ENCODE data around the gene CFAP61.
A peak's percentile ranks its signal among the peaks of the same experiment; 100 is the strongest.
"Not testable (repeated sequence)": the region's sequence is repeated elsewhere in the genome, so short reads cannot be mapped to it uniquely, and the experiment has no call there.

Gene CFAP61

GRCh38 chr20:20241976-20242375, 189.6 kb downstream of the CFAP61 start:
- no peak overlapping the region for H3K27ac Mint-ChIP-seq
- H3K36me3 Mint-ChIP-seq: peaks cover 2% of the 10 kb centered on the region
- no peak for ATAC-seq (ENCODE audit: low read depth)
- peaks cover 7% of the 10 kb centered on the region for H3K9me3 Mint-ChIP-seq
- H3K27me3 Mint-ChIP-seq: peaks cover 15% of the 10 kb centered on the region
- no peak for DNase-seq (ENCODE audit: low spot score in 2 of 2)
- H3K4me3 Mint-ChIP-seq: no peak overlapping the region
- peaks cover 3% of the 10 kb centered on the region for H3K4me1 Mint-ChIP-seq

DNA sequence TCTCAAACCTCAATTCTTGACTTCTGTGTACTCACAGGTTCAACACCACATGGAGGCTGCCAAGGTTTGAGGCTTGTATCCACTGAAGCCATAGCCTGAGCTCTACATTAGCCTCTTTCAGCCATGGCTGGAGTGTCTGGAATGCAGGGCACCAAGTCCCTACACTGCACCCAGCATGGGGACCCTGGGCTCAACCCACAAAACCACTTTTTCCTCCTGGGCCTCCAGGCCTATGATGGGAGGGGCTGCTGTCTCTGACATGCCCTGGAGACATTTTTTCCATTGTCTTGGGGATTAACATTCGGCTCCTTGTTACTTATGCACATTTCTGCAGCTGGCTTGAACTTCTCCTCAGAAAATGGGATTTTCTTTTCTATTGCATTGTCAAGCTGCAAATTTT, 192.1 kb downstream of the CFAP61 start:
- not testable (repeated sequence) for H3K36me3 Mint-ChIP-seq; H3K27ac Mint-ChIP-seq; DNase-seq (ENCODE audit: low spot score in 2 of 2); H3K4me1 Mint-ChIP-seq; H3K4me3 Mint-ChIP-seq; H3K9me3 Mint-ChIP-seq; ATAC-seq (ENCODE audit: low read depth)
- peaks cover 18% of the 10 kb centered on the region for H3K27me3 Mint-ChIP-seq

- H3K9me3 Mint-ChIP-seq: peaks cover 7% of the 10 kb centered on the region
- H3K27ac Mint-ChIP-seq: no peak overlapping the region
- H3K27me3 Mint-ChIP-seq: peaks cover 14% of the 10 kb centered on the region
- ATAC-seq (ENCODE audit: low read depth) (no peak), DNase-seq (ENCODE audit: low spot score in 2 of 2) (no peak)
- peaks cover 3% of the 10 kb centered on the region for H3K4me1 Mint-ChIP-seq
- H3K36me3 Mint-ChIP-seq: peaks cover 2% of the 10 kb centered on the region
- H3K4me3 Mint-ChIP-seq: no peak overlapping the region
These were observed 194.8 kb downstream of the CFAP61 start for GRCh38 chr20:20246996-20247633.

- ATAC-seq (ENCODE audit: low read depth) (no peak), DNase-seq (ENCODE audit: low spot score in 2 of 2) (no peak)
- no peak overlapping the region for H3K27ac Mint-ChIP-seq
- H3K9me3 Mint-ChIP-seq: peaks cover 7% of the 10 kb centered on the region
- no peaks in the 10 kb centered on the region for H3K36me3 Mint-ChIP-seq
- no peak overlapping the region for H3K4me3 Mint-ChIP-seq
- peaks cover 3% of the 10 kb centered on the region for H3K4me1 Mint-ChIP-seq
- H3K27me3 Mint-ChIP-seq: peaks cover 14% of the 10 kb centered on the region
These were observed 196.4 kb downstream of the CFAP61 start for GRCh38 chr20:20248620-20249200.

- Mint-ChIP-seq H3K27ac (no peak overlapping the region), H3K27me3 (peaks cover 12% of the 10 kb centered on the region), H3K4me3 (no peak overlapping the region), H3K36me3 (no peaks in the 10 kb centered on the region), H3K4me1 (peaks cover 3% of the 10 kb centered on the region), H3K9me3 (no peaks in the 10 kb centered on the region)
- ATAC-seq (ENCODE audit: low read depth): no peak
- no peak for DNase-seq (ENCODE audit: low spot score in 2 of 2)
These were observed 199.0 kb downstream of the CFAP61 start for GRCh38 chr20:20251317-20251716.

- Mint-ChIP-seq H3K4me3 (no peak overlapping the region), H3K36me3 (no peaks in the 10 kb centered on the region), H3K27me3 (peaks cover 12% of the 10 kb centered on the region), H3K4me1 (peaks cover 3% of the 10 kb centered on the region), H3K27ac (no peak overlapping the region), H3K9me3 (no peaks in the 10 kb centered on the region)
- no peak for ATAC-seq (ENCODE audit: low read depth)
- DNase-seq (ENCODE audit: low spot score in 2 of 2): no peak
These were observed 199.5 kb downstream of the CFAP61 start for GRCh38 chr20:20251836-20252235.

DNA sequence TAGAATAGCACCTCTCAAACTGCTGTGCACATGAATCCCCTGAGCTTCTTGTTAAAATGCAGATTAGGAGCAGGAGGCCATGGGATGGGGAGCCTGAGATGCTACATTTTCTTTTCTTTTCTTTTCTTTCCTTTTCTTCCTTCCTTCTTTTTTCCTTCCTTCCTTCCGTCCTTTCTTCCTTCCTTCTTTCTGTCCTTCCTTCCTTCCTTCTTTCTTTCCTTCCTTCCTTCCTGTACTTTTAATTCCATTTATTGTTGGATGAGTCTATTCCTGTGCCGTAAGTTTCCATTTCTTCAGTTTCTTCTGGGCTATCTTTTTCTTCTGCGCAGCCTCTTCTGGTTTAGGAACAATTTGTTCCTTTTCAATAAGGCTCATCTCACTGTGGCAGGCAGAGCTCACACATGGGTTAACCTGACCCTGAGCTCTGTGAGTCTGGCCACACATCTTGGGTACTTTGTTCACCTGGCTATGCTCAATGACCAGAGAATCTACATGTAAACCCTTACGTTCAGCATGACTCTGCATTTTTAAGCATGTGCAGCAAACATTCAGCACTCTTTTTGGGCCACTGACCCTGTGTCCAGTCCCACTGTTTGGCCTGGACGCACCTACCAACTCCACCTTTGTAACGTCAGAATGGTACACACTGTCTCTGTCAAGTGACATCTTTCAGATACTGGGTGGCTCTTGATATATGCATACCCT, 200.9 kb downstream of the CFAP61 start:
- DNase-seq (ENCODE audit: low spot score in 2 of 2): no peak
- no peaks in the 10 kb centered on the region for H3K36me3 Mint-ChIP-seq
- no peak overlapping the region for H3K4me3 Mint-ChIP-seq
- no peak for ATAC-seq (ENCODE audit: low read depth)
- no peaks in the 10 kb centered on the region for H3K9me3 Mint-ChIP-seq
- peaks cover 9% of the 10 kb centered on the region for H3K27me3 Mint-ChIP-seq
- H3K27ac Mint-ChIP-seq: no peak overlapping the region
- H3K4me1 Mint-ChIP-seq: peaks cover 3% of the 10 kb centered on the region

- no peaks in the 10 kb centered on the region for H3K36me3 Mint-ChIP-seq
- no peak overlapping the region for H3K27ac Mint-ChIP-seq
- H3K27me3 Mint-ChIP-seq: peaks cover 10% of the 10 kb centered on the region
- no peaks in the 10 kb centered on the region for H3K9me3 Mint-ChIP-seq
- no peak for ATAC-seq (ENCODE audit: low read depth)
- peaks cover under 1% of the 10 kb centered on the region for H3K4me1 Mint-ChIP-seq
- H3K4me3 Mint-ChIP-seq: no peak overlapping the region
- DNase-seq (ENCODE audit: low spot score in 2 of 2): no peak
These were observed 201.5 kb downstream of the CFAP61 start for GRCh38 chr20:20253744-20254330.

DNA sequence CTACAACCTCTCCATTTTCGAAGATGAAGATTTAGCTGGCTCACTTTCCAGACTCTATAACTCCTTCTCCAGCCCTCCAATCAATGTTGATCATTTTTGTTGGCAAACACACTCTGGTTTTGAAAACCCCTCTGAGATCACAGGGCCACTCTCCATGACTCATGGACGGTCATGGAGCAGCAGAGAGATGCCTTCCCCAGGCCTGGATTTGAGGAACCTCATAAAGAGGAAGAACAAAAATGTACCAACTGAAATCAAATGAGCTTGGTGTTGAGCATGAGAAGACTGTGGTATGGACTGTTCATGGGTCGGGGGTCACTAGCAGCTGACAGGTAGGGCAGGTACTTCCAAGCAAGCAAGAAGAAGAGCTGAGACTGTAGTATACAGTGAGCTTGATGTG, 202.8 kb downstream of the CFAP61 start:
- no peaks in the 10 kb centered on the region for H3K36me3 Mint-ChIP-seq
- no peak overlapping the region for H3K4me3 Mint-ChIP-seq

GRCh38 chr20:20259533-20259932, 207.2 kb downstream of the CFAP61 start:
- Mint-ChIP-seq H3K27ac (no peak overlapping the region), H3K4me1 (peaks cover 2% of the 10 kb centered on the region)
- ATAC-seq (ENCODE audit: low read depth): no peak

More for the DNA sequence above, 202.8 kb downstream of the CFAP61 start:
- Mint-ChIP-seq H3K27me3 (peaks cover 10% of the 10 kb centered on the region), H3K9me3 (no peaks in the 10 kb centered on the region), H3K27ac (no peak overlapping the region), H3K4me1 (no peaks in the 10 kb centered on the region)
- no peak for ATAC-seq (ENCODE audit: low read depth)
- DNase-seq (ENCODE audit: low spot score in 2 of 2): no peak

GRCh38 chr20:20261159-20261558, 208.8 kb downstream of the CFAP61 start:
- no peaks in the 10 kb centered on the region for H3K36me3 Mint-ChIP-seq
- no peaks in the 10 kb centered on the region for H3K9me3 Mint-ChIP-seq
- H3K27me3 Mint-ChIP-seq: peaks cover 2% of the 10 kb centered on the region
- DNase-seq (ENCODE audit: low spot score in 2 of 2) (no peak), ATAC-seq (ENCODE audit: low read depth) (peak; percentile 84)
- no peak overlapping the region for H3K4me3 Mint-ChIP-seq
- H3K4me1 Mint-ChIP-seq: peaks cover 2% of the 10 kb centered on the region
- H3K27ac Mint-ChIP-seq: no peak overlapping the region

More at GRCh38 chr20:20259533-20259932, 207.2 kb downstream of the CFAP61 start:
- Mint-ChIP-seq H3K36me3 (no peaks in the 10 kb centered on the region), H3K27me3 (peaks cover 7% of the 10 kb centered on the region), H3K4me3 (no peak overlapping the region), H3K9me3 (no peaks in the 10 kb centered on the region)
- DNase-seq (ENCODE audit: low spot score in 2 of 2): no peak

DNA sequence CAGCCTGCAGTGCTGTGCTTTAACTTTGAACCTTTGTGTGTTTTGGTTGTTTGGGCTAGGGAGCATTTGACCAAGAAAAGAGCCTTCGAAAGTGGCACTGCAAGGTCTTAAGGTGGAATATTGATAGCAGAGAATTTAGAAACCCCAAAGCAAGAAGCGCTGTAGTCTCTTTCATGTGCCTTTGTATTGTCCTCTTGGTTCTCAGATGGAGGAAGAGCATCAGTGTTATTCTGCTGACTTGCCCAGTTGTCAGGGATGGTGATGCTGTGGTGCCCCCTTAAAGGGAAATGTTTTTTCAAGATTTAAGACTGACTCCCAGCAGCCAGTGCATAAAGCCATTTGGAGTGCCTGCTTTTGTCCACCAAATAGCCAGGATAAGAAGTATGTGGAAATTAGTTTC, 212.9 kb downstream of the CFAP61 start:
- Mint-ChIP-seq H3K4me1 (peaks cover 2% of the 10 kb centered on the region), H3K27me3 (peaks cover 3% of the 10 kb centered on the region), H3K27ac (no peak overlapping the region), H3K9me3 (no peaks in the 10 kb centered on the region), H3K4me3 (no peak overlapping the region), H3K36me3 (no peaks in the 10 kb centered on the region)
- ATAC-seq (ENCODE audit: low read depth) (no peak), DNase-seq (ENCODE audit: low spot score in 2 of 2) (no peak)

DNA sequence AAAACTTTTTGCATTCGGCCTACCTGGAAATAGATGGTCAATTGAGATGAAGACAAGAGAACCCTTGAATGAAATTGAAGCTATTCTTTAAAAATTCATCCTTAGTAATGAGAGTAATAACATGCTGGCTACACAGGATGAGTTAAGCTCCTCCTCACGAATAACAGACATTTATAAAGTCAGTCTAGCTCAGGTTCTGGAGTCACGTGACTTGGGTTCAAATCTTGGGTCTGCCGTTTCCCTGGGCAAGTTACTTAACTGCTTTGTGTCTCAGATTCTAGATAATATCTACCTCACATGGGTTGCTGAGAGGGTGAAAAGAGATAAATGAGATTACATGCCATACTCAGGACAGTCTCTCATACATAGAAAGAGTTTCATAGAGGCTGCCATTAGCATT, 214.2 kb downstream of the CFAP61 start:
- Mint-ChIP-seq H3K9me3 (no peaks in the 10 kb centered on the region), H3K27ac (no peak overlapping the region), H3K4me1 (no peaks in the 10 kb centered on the region), H3K36me3 (no peaks in the 10 kb centered on the region), H3K4me3 (no peak overlapping the region), H3K27me3 (peaks cover 3% of the 10 kb centered on the region)
- DNase-seq (ENCODE audit: low spot score in 2 of 2) (no peak), ATAC-seq (ENCODE audit: low read depth) (no peak)

DNA sequence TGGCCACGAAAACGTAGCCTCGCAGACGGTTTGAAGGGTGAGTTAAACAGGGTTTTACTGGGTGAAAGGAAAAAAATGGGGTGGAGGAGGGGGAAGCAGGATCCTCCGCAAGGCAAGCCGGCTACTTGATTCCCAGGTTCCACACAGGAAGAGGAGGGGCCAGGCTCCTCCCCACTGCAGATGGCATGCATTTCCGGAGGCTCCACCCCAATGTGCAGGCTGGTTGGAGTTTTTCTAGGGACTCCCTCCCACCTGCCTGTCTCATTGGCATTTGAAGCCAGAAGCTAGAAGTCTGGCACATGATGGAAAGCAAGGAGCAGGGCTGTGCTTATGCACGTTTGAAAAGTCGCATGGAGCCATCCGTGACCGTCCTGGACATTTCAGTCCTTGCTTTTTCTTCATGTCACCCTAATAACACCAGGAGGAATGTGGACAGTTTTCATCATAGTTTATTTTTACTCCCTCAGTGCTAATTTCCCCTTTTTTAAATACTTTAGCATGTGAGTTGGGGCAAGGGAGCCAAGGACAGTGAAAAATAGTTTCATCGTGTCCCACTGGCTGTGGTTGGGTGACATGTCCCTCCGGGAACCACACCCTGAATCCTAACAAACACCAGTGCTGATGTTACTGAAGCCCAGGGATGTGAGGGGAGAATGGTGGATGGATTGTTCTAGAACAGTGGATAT, 215.5 kb downstream of the CFAP61 start:
- peaks cover 3% of the 10 kb centered on the region for H3K27me3 Mint-ChIP-seq
- no peak overlapping the region for H3K27ac Mint-ChIP-seq
- H3K9me3 Mint-ChIP-seq: no peaks in the 10 kb centered on the region
- no peaks in the 10 kb centered on the region for H3K4me1 Mint-ChIP-seq
- H3K4me3 Mint-ChIP-seq: no peak overlapping the region
- no peaks in the 10 kb centered on the region for H3K36me3 Mint-ChIP-seq
- ATAC-seq (ENCODE audit: low read depth) (no peak), DNase-seq (ENCODE audit: low spot score in 2 of 2) (no peak)
